Smooth muscle cell of the coronary artery (primary cell): ENCODE measurements around the gene TRIM17. TPM values are rescaled to one million over a fixed set of nuclear protein-coding genes. Genes with fewer than 3 reads are reported as not detected.

ENCODE experiments used
- total RNA-seq: library from RNA; depleted of rRNA; stranded (reverse); fragments of >200 nt; gene quantifications from 2 replicates; pipeline ENCODE4 v1.2.3, GENCODE V29; 2014; ENCODE audit warnings: low replicate concordance

The TRIM17 gene
- total RNA-seq: 0.23 and 0.35 TPM in 2 replicates

GRCh38 chr1:228416217-228416933 is at the start of gene TRIM17:
TRIM17 (minus strand) TSS chr1:228416861; CDS start chr1:228415072, 1,789 bp downstream.

Other genes starting within 250 kb of the TRIM17 start
- 3.7 and 20.0 TPM in 2 replicates for gene OBSCN, start 208.8 kb downstream of the TRIM17 start, total RNA-seq
- gene TRIM11, start 10.0 kb downstream of the TRIM17 start, total RNA-seq: 6.2 and 15.9 TPM in 2 replicates
- 53.4 and 126 TPM in 2 replicates for gene RNF187, start 70.5 kb upstream of the TRIM17 start, total RNA-seq